MV-4-11 (cell line): ENCODE measurements around the gene COL24A1.
A peak's percentile ranks its signal among the peaks of the same experiment; 100 is the strongest.
"Not testable (repeated sequence)": the region's sequence is repeated elsewhere in the genome, so short reads cannot be mapped to it uniquely, and the experiment has no call there.

Experiments
- DNase-seq: peaks from one replicate; lab custom pipeline; 2025; lab: John Stamatoyannopoulos, UW

Gene COL24A1

DNA sequence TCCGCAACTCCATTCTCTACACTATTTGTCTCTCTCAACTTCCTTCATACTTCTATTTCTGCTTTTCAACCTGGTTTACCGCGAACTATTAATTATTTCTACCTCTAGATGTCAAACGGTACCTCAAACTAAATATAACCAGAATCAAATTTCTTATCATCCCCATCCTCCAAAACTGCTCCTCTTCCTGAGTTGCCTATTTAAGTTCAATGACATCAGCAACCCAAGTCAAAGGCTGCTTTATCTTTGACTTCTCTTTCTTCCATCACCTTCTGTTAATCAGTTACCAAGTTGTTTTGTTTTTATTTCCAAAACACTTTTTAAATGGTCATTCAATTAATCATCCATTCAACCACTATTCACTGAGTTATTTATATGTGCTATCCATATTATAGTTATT, 171.9 kb downstream of the COL24A1 start:
- DNase-seq, result no peak

DNA sequence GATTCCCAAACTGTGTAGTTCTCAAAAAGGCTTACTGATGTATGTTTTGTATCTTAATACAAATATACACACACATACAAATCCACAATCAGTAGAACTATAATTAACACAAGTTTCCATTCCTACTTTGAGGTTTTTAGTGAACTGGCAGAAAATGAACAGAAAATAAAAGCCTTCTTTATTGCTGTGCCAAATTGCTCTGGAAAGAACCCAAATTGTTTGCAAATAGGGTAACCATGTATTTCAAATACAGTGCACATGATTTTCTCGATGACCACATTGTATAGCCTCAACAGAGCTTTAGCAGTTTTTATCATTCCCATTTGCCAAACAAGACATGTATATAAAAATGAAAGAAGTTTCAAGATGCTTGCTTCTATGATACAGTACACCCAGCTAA, 173.3 kb downstream of the COL24A1 start:
- DNase-seq, result peak; percentile 7

DNA sequence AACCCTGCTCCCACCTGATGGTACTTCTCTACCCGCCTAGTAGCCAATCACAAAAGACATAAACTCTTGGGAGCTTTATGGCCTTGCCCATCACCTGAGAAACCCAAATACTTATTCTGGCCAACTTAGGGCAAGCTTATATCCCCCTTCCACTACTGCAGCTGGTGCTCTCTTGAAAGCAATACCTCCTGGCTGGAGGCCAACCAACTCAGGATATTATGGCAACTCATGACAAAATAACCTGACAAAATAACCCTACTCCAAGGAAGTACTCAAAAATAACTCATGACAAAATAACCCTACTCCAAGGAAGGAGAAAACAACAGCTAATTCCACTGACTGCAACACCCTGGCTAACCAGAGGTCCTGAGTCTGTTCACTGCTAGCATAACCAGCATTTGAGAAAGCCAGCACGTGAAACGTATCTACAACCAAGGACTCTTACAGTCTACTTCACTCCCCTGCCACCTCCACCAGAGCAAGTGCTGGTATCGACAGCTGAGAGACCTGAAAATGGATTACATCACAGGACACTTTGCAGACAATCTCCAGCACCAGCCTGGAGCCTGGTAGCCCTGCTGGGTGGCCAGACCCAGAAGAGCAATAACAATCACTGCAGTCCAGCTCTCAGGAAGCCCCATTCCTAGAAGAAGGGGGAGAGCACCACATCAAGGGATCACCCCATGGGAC, 179.9 kb downstream of the COL24A1 start:
- DNase-seq, result no peak

DNA sequence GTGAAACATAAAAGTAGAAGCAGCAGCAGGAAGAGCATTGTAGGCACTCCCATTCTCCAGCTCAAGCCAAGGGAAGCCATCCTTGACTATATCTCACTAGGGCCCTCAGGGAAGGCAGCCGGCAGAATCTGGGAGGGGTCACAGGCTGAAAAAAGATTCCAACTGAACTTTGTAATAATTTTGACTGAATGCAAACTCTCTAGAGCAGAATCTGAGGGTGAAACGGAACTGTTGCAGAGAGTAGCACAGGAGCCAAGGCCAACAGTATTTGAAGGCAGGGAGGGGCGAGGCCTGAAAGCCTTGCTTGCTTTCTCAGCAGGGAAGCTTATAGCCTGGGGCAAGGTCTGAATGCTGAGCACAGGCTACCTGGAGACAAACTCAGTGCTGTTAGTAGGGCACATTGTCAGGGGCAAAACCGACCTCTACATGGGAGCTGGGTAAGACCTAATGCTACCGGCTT, 180.6 kb downstream of the COL24A1 start:
- no peak for DNase-seq

DNA sequence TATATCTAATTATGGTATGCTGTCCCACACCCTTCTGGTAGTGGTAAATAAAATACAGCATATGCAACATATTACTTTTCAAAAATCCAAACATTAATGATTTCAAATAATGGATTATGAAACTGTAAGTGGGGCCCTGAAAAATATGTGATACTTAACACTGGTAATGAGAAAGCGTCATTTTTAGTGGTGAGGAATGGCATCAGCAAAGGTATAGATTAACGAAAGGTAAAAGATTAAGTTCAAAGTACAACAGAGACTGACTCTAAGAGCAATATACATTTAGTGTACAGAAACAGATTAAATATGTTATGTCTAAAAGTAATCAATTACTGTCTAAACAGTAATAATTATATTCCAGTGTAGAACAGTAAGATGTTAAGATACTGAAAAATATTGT, 194.1 kb downstream of the COL24A1 start:
- no peak for DNase-seq

DNA sequence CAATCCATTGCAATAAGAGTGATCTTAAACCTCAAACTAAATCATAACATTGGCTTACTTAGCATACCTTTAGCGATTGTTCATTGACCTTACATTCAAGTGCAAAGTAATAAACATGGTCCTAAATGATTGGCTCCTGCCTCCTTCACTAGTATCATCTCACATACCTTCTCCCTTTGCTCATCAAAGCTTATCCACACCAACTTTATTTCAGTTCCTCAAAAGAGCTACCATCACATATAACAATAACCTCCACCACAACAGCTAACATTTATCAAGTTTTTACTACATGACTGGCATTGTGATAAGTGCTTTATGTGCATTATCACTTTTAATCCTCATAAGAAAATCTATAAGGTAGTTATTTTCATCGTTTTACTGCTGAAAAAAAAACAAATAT, 198.8 kb downstream of the COL24A1 start:
- peak; percentile 41 for DNase-seq

DNA sequence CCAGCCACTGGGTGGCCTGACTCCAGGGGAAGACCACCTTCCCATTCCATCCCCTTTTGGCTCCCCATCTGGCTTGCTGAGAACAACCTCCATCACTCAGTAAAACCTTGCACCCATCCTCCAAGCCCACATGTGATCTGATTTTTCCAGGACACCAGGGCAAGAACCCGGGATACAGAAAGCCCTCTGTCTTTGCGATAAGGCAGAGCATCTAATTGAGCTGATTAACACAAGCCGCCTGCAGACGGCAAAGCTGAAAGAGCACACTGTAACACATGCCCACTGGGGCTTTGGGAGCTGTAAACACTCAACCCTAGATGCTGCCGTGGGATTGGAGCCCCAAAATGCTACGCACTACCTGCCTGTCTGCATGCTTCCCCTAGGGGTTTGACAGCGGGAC, 201.4 kb downstream of the COL24A1 start:
- DNase-seq, result not testable (repeated sequence)

DNA sequence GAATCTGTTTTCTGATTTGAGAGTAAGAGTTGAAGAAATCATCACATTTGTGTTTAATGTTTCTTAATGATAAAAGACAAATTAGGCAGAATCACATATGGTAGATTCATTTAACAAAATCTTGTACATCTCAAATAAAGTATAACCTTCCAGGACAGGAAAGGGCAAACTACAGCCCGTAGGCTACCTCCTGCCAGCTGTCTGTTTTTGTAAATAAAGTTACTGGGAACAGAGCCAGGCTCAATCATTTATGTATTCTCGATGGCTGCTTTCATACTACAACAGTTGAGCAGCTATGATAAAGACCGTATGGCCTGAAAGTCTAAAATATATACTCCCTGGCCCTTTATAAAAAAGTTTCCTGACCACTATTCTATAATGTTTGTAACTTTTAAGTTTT, 204.1 kb downstream of the COL24A1 start:
- no peak for DNase-seq

DNA sequence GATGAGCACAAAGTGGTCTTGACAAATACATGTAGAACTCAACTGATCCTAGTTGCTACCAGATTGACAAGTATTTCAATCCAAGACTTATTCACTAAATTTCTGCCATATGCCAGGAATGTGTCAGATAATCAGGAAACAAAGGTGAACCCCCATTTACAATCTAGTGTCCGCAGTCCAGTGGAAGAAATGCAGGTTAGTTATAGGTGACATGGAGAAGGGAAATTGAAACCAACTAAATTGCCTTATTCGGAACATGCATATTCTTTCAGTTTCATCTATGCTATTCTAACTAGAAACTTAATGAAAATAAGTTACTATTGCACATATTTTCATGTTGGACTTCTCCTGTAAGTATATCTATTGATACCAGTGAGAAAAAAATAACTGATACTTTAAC, 209.4 kb downstream of the COL24A1 start:
- DNase-seq, result no peak

DNA sequence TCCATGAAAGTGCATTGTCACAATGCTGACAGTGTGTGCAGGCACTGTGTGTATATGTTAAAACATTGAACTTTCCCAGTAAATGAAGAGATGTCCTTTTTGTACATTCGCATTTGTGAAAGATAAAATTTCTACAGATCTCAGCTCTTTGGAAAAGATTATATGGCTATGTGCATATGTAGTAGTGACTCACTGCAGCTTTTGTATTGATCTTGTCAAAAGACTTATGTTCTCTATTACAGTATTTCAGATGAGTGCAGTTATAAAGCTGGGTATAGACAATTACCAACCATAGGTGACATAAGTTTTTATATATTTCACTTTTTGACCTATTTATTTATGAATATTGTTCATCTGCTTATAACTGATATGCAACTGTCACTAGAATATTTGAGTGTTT, 212.6 kb downstream of the COL24A1 start:
- DNase-seq, result no peak

DNA sequence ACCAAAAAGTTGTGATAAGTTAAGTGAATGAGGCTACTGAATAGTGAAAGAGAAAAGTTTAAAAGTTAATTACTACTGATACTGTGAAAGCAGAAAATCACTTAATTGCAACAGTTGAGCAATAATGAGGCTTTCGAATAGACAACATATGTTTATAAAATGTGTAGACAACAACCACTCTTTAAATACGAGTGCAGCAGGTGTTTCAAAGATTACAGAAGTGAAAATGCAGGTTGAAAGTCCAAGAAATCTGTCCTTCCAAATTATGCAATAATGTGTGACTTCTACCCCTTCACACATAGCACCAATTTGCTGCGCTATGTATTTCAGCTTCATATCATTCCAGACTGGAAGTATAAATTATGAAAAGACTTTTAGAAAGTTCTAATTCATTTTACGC, 213.0 kb downstream of the COL24A1 start:
- no peak for DNase-seq

DNA sequence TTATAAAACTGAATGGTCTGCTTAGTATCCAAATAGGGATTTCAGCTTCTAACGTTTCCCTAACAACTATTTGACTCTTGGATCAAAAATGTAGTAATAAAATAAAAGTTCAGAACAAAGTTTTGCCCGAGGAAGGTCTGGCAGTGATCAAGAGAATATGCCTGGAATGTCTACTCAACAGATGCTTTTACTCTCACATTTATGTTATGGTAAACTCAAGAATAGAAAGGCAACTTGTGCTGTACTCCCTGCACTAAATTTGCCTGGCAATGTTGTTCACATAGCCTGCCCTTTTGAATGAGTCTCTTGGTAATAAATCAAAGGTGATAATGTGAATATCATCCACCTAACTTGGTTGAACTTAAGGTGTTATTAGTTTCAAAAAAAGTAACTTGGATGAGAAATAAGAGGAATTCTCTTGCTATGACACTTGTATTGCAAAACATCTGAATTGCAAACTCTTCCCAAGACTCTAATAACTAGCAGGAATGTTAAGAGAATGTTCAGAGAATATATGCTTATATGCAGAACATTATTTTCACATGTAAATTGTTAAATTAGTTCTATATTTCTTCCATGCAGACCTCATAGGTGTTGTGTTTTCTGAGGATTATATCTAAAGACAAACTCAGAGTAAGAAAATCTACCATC, 215.8 kb downstream of the COL24A1 start:
- DNase-seq, result no peak

DNA sequence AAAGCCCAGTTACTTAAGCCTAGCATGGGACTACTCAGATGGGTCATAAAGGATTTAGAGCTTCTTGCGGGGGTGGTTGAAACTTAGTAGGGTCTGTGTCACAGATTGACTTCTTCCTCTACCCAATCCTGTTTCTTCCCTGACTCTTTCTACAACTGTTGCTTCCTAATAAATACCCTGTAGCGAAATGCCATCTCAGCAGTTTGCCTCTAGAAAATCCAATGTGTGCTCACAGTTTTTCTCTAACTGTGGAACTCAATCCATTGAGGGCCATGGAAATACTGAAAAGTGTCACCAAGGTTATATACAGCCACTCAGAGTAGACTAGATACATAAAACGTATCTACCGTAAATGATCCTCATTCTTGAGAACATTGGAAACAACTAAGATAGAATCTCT, 217.7 kb downstream of the COL24A1 start:
- DNase-seq, result no peak

DNA sequence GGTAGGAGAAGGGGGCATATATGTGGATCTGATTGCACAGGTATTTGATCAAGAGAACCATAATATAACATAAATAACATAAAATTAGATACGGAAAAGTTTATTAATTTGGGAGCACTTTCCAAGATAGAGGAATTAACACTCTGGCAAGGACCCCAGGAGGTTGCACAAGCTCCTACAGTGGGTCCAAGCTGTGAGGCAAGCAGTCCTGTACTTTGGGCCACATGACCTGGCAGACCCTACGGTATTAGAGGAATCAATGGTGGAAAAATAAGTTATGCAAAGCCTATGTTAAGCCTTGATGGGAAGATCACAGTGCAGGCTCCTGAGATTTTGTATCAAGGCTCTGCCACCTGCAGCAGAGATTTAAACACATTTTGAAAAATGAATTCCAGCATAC, 220.1 kb downstream of the COL24A1 start:
- no peak for DNase-seq

DNA sequence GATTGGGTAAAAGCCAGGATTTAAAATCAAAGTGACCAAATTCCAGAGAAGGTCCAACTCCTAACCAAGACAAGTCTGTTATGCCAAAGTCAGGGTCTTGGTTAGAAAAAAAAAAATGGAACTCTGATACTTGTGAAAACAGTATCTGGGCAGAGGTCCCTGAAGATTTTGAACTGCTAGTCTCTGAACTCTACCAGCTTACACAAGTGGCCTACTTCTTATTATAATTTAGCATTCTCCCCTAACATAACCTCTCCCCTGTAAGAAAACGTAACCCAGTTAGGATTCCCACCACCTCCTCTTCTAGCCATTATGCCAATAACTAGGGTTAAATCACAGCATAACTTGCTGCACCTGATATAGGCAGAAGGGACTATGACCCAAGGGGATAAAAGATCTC, 220.5 kb downstream of the COL24A1 start:
- DNase-seq, result no peak

DNA sequence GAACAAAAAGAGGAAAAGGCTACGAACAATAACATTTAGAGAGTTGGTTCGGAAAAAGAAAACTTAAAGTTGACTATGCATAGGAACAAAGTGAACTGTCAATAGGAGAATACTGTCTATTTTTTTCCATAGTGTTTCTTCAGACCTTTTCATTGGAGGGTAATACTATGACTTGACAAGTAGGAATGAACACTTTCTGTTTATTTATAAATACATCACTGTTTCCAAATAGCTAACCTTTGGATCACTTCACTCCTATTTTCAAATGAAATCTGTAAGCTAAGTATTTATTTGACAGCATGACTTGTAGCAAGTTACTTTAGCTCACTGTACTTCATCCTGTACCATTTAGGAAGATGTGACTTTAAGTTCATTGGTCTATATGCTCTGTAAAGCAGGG, 221.3 kb downstream of the COL24A1 start:
- no peak for DNase-seq

DNA sequence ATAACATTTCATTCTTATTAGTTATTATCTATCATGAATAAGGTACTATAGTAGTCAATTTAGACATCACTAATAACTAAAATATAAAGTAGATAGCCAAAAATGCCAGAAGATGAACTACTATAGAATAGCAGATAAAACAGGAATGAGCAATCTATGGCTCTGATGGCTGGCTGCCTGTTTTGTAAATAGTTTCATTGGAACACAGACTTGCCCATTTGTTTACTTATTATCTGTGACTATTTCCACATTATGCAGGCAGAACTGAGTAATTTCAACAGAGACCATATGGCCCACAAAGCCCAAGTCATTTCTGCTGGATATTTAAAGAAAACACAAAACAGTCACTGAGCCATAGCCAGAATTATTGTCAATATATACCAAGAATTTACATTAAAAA, 222.1 kb downstream of the COL24A1 start:
- DNase-seq, result no peak

DNA sequence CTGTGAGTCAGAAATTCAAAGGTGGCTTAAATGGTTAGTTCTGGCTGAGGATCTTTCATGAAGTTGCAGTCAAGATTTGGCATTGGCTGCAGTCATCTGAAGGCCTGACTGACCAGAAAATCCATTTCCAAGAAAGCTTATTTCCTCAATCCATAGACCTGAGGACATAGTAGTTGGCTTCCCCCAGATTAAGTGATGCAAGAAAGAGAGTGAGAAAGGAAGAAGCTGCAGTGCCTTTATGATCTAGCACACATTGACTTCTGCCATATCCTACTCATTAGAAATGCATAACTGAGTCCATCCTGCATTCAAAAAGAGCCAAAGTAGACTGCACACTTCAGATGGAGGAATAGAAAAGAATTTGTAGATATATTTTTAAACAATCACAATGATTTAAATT, 222.6 kb downstream of the COL24A1 start:
- peak; percentile 79 for DNase-seq

DNA sequence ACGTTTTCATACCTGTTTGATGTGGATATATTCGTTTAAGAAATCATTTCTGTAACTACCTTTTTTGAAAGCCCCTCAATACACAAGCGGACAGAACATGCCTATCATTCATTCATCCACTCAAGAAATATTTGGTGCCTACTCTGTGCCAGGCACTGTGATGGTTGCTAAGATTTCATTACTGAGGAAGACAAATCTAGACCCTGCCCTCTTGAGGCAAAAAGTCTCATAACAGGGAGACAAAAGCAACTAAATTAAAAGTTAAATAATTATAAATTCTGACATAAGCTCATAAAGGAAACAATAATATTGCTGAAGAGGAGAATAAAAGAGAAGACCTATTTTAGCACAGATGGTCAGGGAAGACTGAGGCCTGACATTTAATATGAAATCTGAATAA, 244.8 kb downstream of the COL24A1 start:
- DNase-seq, result no peak

DNA sequence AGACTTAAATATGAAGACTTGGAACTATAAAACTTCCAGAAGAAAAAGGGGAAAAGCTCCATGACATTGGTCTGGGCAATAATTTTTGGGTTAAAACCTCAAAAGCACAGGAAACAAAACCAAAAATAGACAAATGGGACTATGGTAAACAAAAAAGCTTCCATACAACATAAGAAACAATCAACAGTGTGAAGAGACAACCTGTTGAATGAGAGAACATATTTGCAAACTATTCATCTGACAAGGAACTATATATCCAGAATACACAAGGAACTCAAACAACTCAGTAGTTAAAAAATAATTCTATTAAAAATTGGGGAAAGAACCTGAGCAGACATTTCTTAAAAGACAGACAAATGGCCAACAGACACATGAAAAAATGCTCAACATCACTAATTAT, 255.7 kb downstream of the COL24A1 start:
- DNase-seq, result no peak

DNA sequence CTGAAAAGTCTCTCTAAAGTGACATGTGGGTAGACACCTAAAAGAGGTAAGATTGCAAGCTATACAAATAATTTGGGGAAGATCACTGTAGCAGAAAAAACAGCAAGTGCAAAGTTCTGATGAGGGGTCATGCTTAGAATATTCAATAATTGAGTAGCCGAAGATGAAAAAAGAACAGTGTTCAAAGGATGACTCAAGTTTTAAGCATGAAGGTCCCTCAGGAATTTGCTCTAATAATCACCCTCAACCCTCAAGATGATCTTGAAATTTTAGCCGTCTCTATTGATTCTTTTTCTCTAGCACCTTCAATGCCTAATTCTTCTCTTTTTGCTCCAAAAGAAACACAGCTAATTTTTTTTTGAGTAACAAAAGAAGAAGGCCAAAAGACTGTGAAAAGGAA, 257.7 kb downstream of the COL24A1 start:
- no peak for DNase-seq

DNA sequence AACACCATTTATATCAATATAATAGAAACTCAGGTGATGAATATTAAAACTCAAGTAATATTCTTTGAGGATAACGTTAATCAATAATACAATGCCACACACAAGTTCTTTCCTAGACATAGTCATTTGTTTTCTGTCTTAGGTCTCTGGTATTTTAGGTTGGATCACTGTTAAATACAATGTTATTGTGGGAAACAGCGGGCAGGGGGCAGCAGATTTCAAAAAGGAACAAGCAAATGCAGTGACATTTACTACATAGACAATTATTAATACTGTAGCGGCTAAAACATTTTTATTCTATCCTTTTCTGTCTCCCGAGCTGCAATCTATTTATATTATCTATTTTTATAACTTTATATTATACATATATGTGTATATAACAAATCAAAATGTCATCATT, 261.9 kb downstream of the COL24A1 start:
- DNase-seq, result peak; percentile 13

DNA sequence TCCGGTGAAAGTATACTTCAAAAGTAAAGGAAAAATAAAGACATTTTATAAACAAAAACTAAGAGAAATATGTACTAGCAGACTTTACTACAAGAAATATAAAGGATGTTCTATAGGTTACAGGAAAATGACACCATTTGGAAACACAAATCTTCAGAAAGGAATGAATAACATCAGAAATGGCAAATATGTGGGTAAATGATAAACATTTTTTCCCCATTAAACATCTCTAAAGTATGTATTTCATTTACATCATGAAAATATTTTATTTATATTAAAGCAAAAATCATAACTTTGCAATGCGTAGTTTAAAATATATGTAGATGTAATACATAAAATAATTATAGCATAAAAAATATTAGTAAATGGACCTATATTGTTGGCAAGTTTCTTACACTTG, 264.2 kb downstream of the COL24A1 start:
- no peak for DNase-seq

DNA sequence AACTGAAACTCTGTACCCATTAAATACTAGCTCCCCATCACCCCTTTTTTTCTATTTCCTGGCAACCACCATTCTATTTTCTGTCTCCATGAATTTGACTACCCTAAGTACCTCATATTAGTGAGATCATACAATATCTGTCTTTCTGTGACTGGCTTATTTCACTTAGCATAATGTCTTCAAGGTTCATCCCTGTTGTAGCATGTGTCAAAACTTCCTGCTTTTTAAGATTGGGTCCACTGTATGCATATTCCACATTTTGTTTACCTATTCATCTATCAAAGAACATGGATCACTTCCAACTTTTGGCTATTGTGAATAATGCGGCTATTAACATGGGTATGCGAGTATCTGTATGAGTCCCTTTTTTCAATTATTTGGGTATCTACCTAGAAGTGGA, 266.7 kb downstream of the COL24A1 start:
- DNase-seq, result no peak
